Kidney (tissue), 14 donors: ENCODE results near the gene RBM19. TPM values are rescaled to one million over a fixed set of nuclear protein-coding genes. Genes with fewer than 3 reads are reported as not detected.

Experiments
- DNase-seq, 5 donors: peaks; one replicate each; pipeline ENCODE4 v3.0.0-alpha.2; 2013 to 2020
- FAIRE-seq: peaks from 2 replicates; lab custom pipeline; 2012; peaks lifted over from hg19 to GRCh38; lab: Jason Lieb, UNC
- H3K27ac ChIP-seq, 2 donors: one replicate each; pipeline ENCODE4 v1.7.0; 2013; ENCODE audit warnings: low read depth in 2 of 2, low read length in 2 of 2, inconsistent platforms in 1 of 2
- H3K27me3 ChIP-seq: one replicate; pipeline ENCODE4 v1.7.1; 2013; ENCODE audit warnings: low read length, inconsistent platforms; ENCODE audit not compliant: control insufficient read depth, insufficient read depth
- H3K36me3 ChIP-seq, 3 donors: one replicate each; pipeline versions ENCODE4 v1.7.0 to v1.7.1; 2013; ENCODE audit warnings: low read length in 3 of 3, control low read depth in 1 of 3, inconsistent platforms in 1 of 3; ENCODE audit not compliant: insufficient read depth in 3 of 3, control insufficient read depth in 2 of 3
- H3K4me1 ChIP-seq, 3 donors: one replicate each; pipeline versions ENCODE4 v1.7.0 to v1.7.1; 2013; ENCODE audit warnings: low read length in 3 of 3, inconsistent platforms in 1 of 3, low read depth in 1 of 3; ENCODE audit not compliant: control insufficient read depth in 2 of 3, insufficient read depth in 2 of 3
- H3K4me3 ChIP-seq, 3 donors: one replicate each; pipeline versions ENCODE4 v1.7.0 to v1.8.1; 2013; ENCODE audit warnings: low read length in 3 of 3, control low read depth in 1 of 3, inconsistent platforms in 1 of 3
- H3K9ac ChIP-seq, 3 donors: one replicate each; pipeline versions ENCODE4 v1.7.0 to v1.7.1; 2013; ENCODE audit warnings: low read length in 3 of 3, control low read depth in 1 of 3, inconsistent platforms in 1 of 3
- H3K9me3 ChIP-seq, 3 donors: one replicate each; pipeline versions ENCODE4 v1.7.0 to v1.7.1; 2013; ENCODE audit warnings: low read length in 3 of 3, control low read depth in 1 of 3, inconsistent platforms in 1 of 3; ENCODE audit not compliant: control insufficient read depth in 2 of 3, insufficient read depth in 1 of 3
- CTCF ChIP-seq: IDR thresholded peaks from 3 replicates; pipeline ENCODE4 v1.5.1; 2012; ENCODE audit warnings: mild to moderate bottlenecking, moderate library complexity, borderline replicate concordance; ENCODE audit not compliant: insufficient read depth; ENCODE audit errors: extremely low read depth
- intact Hi-C: fragments of 100-400 bp; cut with DNase I; formaldehyde crosslinking; loops from one replicate; pipeline ENCODE4 v1.11.1; 2022
- polyA plus RNA-seq: library from polyadenylated mRNA; stranded (reverse); fragments of 350-450 nt; fragmentation: Illumina TruSeq; extraction: RNeasy Lipid Tissue Mini Kit (QIAGEN cat#74804); gene quantifications from one replicate; pipeline ENCODE4 v1.2.3, GENCODE V29; 2014; ENCODE audit warnings: low read depth, low replicate concordance; ENCODE audit not compliant: insufficient read depth
- total RNA-seq: library from RNA; stranded (reverse); fragmentation: NEBNext Ultra II Directional; extraction: Animal tissue kit (Norgen Biotek cat#: 25700); gene quantifications from one replicate; pipeline ENCODE4 v1.2.1, GENCODE V29; 2021
- donor health status: control.
- donor health status: control.
- donor health status: control.
- donor health status: control.
- donor health status: control.
- donor health status: DM: yes; HTN: yes; CAD: no.
- donor health status: Normal renal cell carcinoma (clear cell type).

Gene RBM19
- total and polyA plus RNA-seq, 2 donors from 2014 or later = 12.3 to 34.7 TPM

- Histone ChIP-seq H3K36me3 (no peaks in the 10 kb centered on the region), H3K27ac (no peak overlapping the region), H3K4me3 (no peak overlapping the region), H3K9me3 (no peaks in the 10 kb centered on the region), H3K4me1 (no peaks in the 10 kb centered on the region), H3K9ac (no peak overlapping the region), H3K27me3 (peaks cover 2% of the 10 kb centered on the region)
- intact Hi-C loops = no loop called here
- DNase-seq (no peak), FAIRE-seq (no peak)
- no peak for TF ChIP-seq CTCF
Observed at GRCh38 chr12:114006482-114007425, 40.6 kb upstream of the RBM19 start.

GRCh38 chr12:114004402-114004801 lies 38.3 kb upstream of the RBM19 start:
- intact Hi-C loops = no loop called here

GRCh38 chr12:114003286-114003685 lies 37.2 kb upstream of the RBM19 start:
- no peak overlapping the region for H3K4me3 ChIP-seq
- DNase-seq (no peak), FAIRE-seq (no peak)
- no peak for TF ChIP-seq CTCF
- H3K9ac ChIP-seq = no peak overlapping the region
- H3K4me1 ChIP-seq = no peaks in the 10 kb centered on the region
- no peaks in the 10 kb centered on the region for H3K9me3 ChIP-seq
- intact Hi-C loops = no loop called here
- no peaks in the 10 kb centered on the region for H3K36me3 ChIP-seq
- H3K27ac ChIP-seq = no peak overlapping the region
- H3K27me3 ChIP-seq = peaks cover 2% of the 10 kb centered on the region

More at GRCh38 chr12:114004402-114004801, 38.3 kb upstream of the RBM19 start:
- Histone ChIP-seq H3K4me1 (no peaks in the 10 kb centered on the region), H3K9ac (no peak overlapping the region), H3K36me3 (no peaks in the 10 kb centered on the region), H3K9me3 (no peaks in the 10 kb centered on the region), H3K27ac (no peak overlapping the region), H3K4me3 (no peak overlapping the region), H3K27me3 (peaks cover 2% of the 10 kb centered on the region)
- DNase-seq = no peak
- no peak for FAIRE-seq
- no peak for TF ChIP-seq CTCF
